K562 (cell line): Measurements from ENCODE around the gene TNFAIP6.

Experiments
- BACH1 ChIP-seq: fragments of 200-800 bp; sonication (Bioruptor generic); IDR thresholded peaks from 2 replicates; pipeline ENCODE4 v1.6.1; 2016; ENCODE audit warnings: missing genetic modification characterization, missing compliant biosample characterization
- CAMTA2 ChIP-seq: fragments of 250-450 bp; sonication (Bioruptor Pico); conservative IDR thresholded peaks from 2 replicates; pipeline ENCODE4 v1.5.1; 2022
- CBX5 ChIP-seq: IDR thresholded peaks from 2 replicates; pipeline ENCODE4 v1.6.1; 2014; ENCODE audit warnings: low read depth, borderline replicate concordance
- E2F5 ChIP-seq: sonication (generic); formaldehyde crosslinking; IDR thresholded peaks from 2 replicates; pipeline ENCODE4 v1.8.0; 2022; ENCODE audit warnings: mild to moderate bottlenecking, missing genetic modification reagents
- EZH2 ChIP-seq: IDR thresholded peaks from 2 replicates; pipeline ENCODE4 v1.6.1; 2012; ENCODE audit warnings: low read depth, mild to moderate bottlenecking, inconsistent platforms, low read length, borderline replicate concordance
- MEIS2 ChIP-seq: fragments of 450-650 bp; IDR thresholded peaks from 2 replicates; pipeline ENCODE4 v1.6.1; 2014; ENCODE audit warnings: mild to moderate bottlenecking; ENCODE audit not compliant: partially characterized antibody
- POLR2A ChIP-seq: fragments of 450-650 bp; conservative IDR thresholded peaks from 2 replicates; pipeline ENCODE4 v1.6.1; 2016
- SP1 ChIP-seq: sonication (generic); formaldehyde crosslinking; IDR thresholded peaks from 2 replicates; pipeline ENCODE4 v1.8.1; 2022; ENCODE audit warnings: mild to moderate bottlenecking, missing genetic modification reagents
- TF ChIP-seq, protein P1 (sequence below), 3 experiments: IDR thresholded peaks in 2 of 3; conservative IDR thresholded peaks in 1 of 3; 2 replicates each; pipeline ENCODE4 v1.5.1; 2011 to 2012; ENCODE audit warnings: low read length in 3 of 3, mild to moderate bottlenecking in 3 of 3, control low read depth in 2 of 3, improper control_type of control experiment in 1 of 3, inconsistent platforms in 1 of 3, low read depth in 1 of 3, mixed read lengths in 1 of 3, moderate library complexity in 1 of 3; ENCODE audit not compliant: insufficient read depth in 2 of 3

DNA sequence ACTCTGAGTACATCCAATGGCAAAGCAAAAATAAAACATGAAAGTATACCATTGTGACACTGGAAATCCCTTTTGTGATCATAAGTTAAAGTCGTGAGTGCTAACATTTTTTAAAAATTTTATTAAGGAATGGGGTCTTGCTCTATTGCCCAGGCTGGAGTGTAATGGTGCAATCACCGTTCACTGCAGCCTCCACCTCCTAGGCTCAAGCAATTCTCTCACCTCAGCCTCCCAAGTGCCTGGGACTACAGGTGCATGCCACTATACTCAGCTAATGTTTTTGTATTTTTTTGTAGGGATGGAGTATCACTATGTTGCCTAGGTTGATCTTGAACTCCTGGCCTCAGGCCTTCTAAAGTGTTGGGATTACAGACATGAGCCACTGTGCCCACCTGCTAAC lies 14.3 kb upstream of the TNFAIP6 start:
- TF ChIP-seq CBX5 (no peak), MEIS2 (no peak), E2F5 (CRISPR knock-in tag) (no peak), BACH1 (tag) (no peak), CAMTA2 (CRISPR knock-in tag) (no peak), POLR2A (no peak), EZH2 (no peak), SP1 (CRISPR knock-in tag) (no peak)
- TF ChIP-seq, protein P1, sequence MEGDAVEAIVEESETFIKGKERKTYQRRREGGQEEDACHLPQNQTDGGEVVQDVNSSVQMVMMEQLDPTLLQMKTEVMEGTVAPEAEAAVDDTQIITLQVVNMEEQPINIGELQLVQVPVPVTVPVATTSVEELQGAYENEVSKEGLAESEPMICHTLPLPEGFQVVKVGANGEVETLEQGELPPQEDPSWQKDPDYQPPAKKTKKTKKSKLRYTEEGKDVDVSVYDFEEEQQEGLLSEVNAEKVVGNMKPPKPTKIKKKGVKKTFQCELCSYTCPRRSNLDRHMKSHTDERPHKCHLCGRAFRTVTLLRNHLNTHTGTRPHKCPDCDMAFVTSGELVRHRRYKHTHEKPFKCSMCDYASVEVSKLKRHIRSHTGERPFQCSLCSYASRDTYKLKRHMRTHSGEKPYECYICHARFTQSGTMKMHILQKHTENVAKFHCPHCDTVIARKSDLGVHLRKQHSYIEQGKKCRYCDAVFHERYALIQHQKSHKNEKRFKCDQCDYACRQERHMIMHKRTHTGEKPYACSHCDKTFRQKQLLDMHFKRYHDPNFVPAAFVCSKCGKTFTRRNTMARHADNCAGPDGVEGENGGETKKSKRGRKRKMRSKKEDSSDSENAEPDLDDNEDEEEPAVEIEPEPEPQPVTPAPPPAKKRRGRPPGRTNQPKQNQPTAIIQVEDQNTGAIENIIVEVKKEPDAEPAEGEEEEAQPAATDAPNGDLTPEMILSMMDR (IDR thresholded peaks at IDR 0.05 in 2 of 3, conservative IDR thresholded peaks at IDR 0.05 in 1 of 3; ENCODE audit: insufficient read depth in 2 of 3, low read depth in 1 of 3, low read length in 3 of 3) = no peak
